HG02798 (cell line): Measurements from ENCODE around the gene FAM124A.

Source experiments
- ATAC-seq: cut with Tn5 transposase; IDR thresholded peaks from one replicate; pipeline ENCODE4 v1.9.1; 2021; ENCODE audit warnings: mild to moderate bottlenecking; ENCODE audit not compliant: unreplicated experiment, poor library complexity

FAM124A gene

GRCh38 chr13:51237887-51238286 is 15.7 kb downstream of the FAM124A start:
- no peak for ATAC-seq

- ATAC-seq = no peak
Measured at GRCh38 chr13:51240178-51240577, 18.0 kb downstream of the FAM124A start.

- ATAC-seq = no peak
Measured at GRCh38 chr13:51240958-51241357, 18.8 kb downstream of the FAM124A start.

GRCh38 chr13:51241720-51242119 is 19.5 kb downstream of the FAM124A start:
- no peak for ATAC-seq

- ATAC-seq = no peak
Measured at GRCh38 chr13:51243227-51243626, 21.0 kb downstream of the FAM124A start.

GRCh38 chr13:51243832-51244231 is 21.6 kb downstream of the FAM124A start:
- ATAC-seq = no peak

- no peak for ATAC-seq
Measured at GRCh38 chr13:51244637-51245405, 22.6 kb downstream of the FAM124A start.

- ATAC-seq = no peak
Measured at GRCh38 chr13:51245583-51245982, 23.4 kb downstream of the FAM124A start.

- no peak for ATAC-seq
Measured at GRCh38 chr13:51246025-51246417, 23.8 kb downstream of the FAM124A start.

- no peak for ATAC-seq
Measured at GRCh38 chr13:51246418-51247277, 24.4 kb downstream of the FAM124A start.

- ATAC-seq = no peak
Measured at GRCh38 chr13:51249255-51249654, 27.1 kb downstream of the FAM124A start.

- ATAC-seq = no peak
Measured at GRCh38 chr13:51249770-51250741, 27.9 kb downstream of the FAM124A start.

GRCh38 chr13:51251480-51251879 is 29.3 kb downstream of the FAM124A start:
- ATAC-seq = no peak

- no peak for ATAC-seq
Measured at GRCh38 chr13:51252954-51253532, 30.8 kb downstream of the FAM124A start.

- no peak for ATAC-seq
Measured at GRCh38 chr13:51255556-51255955, 33.4 kb downstream of the FAM124A start.

- ATAC-seq = no peak
Measured at GRCh38 chr13:51257187-51257586, 35.0 kb downstream of the FAM124A start.

- no peak for ATAC-seq
Measured at GRCh38 chr13:51258612-51259548, 36.7 kb downstream of the FAM124A start.

- no peak for ATAC-seq
Measured at GRCh38 chr13:51260154-51260553, 38.0 kb downstream of the FAM124A start.
